ENCODE results near the gene PAPSS1. TPM values are rescaled to one million over a fixed set of nuclear protein-coding genes. Genes with fewer than 3 reads are reported as not detected.

The PAPSS1 gene
- polyA plus RNA-seq, 1 donor (not counting 4 experiments of a cell fraction or from before 2014, with no cell fraction given): 95.2 TPM

GRCh38 chr4:107743532-107743931 is 23.5 kb upstream of the PAPSS1 start:
- no peak for DNase-seq (ENCODE audit: low read depth, low spot score)
- H3K4me2 ChIP-seq (ENCODE audit: control insufficient read depth, extremely low read depth, insufficient read depth, low read depth, low read length): no peak overlapping the region
- no peak for TF ChIP-seq EZH2 (IDR thresholded peaks at IDR 0.05; ENCODE audit: low read length)
- no peak for TF ChIP-seq CTCF (optimal IDR thresholded peaks at IDR 0.05 in 1 of 3, IDR thresholded peaks at IDR 0.05 in 1 of 3, conservative IDR thresholded peaks at IDR 0.05 in 1 of 3; ENCODE audit: extremely low read depth in 1 of 3, insufficient read depth in 2 of 3, low read length in 3 of 3)
- no peaks in the 10 kb centered on the region for H3K79me2 ChIP-seq (ENCODE audit: control insufficient read depth, insufficient read depth, low read length)
- no peaks in the 10 kb centered on the region for H3K9me3 ChIP-seq (ENCODE audit: control insufficient read depth, low read depth, low read length)
- H3K27me3 ChIP-seq (ENCODE audit: control insufficient read depth, extremely low read depth, insufficient read depth, low read length): no peaks in the 10 kb centered on the region
- H3K4me1 ChIP-seq (ENCODE audit: control insufficient read depth, extremely low read depth, insufficient read depth, low read length): no peaks in the 10 kb centered on the region
- FAIRE-seq: no peak
- H3K9ac ChIP-seq (ENCODE audit: control insufficient read depth, extremely low read depth, insufficient read depth, low read length): no peak overlapping the region
- H4K20me1 ChIP-seq (ENCODE audit: control insufficient read depth, extremely low read depth, insufficient read depth, low read length): no peaks in the 10 kb centered on the region
- no peaks in the 10 kb centered on the region for H3K9me1 ChIP-seq (ENCODE audit: control insufficient read depth, extremely low read depth, insufficient read depth, low read length)
- no peaks in the 10 kb centered on the region for H3K36me3 ChIP-seq (ENCODE audit: control insufficient read depth in 2 of 2, extremely low read depth in 1 of 2, insufficient read depth in 2 of 2, low read length in 2 of 2)
- dilution Hi-C loops (cut with MboI; ENCODE audit: extremely low pct_ligation_motif_present, low sequenced_read_pairs): no loop called here
- H2AFZ ChIP-seq (ENCODE audit: control insufficient read depth, low read length): no peak overlapping the region
- H3K4me3 ChIP-seq (ENCODE audit: control insufficient read depth in 2 of 3, extremely low read depth in 1 of 3, insufficient read depth in 2 of 3, low read depth in 1 of 3, low read length in 3 of 3): no peak overlapping the region
- no peak overlapping the region for H3K27ac ChIP-seq (ENCODE audit: control insufficient read depth, insufficient read depth, low read length)

GRCh38 chr4:107742791-107743190 is 22.8 kb upstream of the PAPSS1 start:
- Histone ChIP-seq H3K4me3 (ENCODE audit: control insufficient read depth in 2 of 3, extremely low read depth in 1 of 3, insufficient read depth in 2 of 3, low read depth in 1 of 3, low read length in 3 of 3) (no peak overlapping the region), H3K27me3 (ENCODE audit: control insufficient read depth, extremely low read depth, insufficient read depth, low read length) (no peaks in the 10 kb centered on the region), H3K36me3 (ENCODE audit: control insufficient read depth in 2 of 2, extremely low read depth in 1 of 2, insufficient read depth in 2 of 2, low read length in 2 of 2) (no peaks in the 10 kb centered on the region), H3K27ac (ENCODE audit: control insufficient read depth, insufficient read depth, low read length) (no peak overlapping the region), H3K9me1 (ENCODE audit: control insufficient read depth, extremely low read depth, insufficient read depth, low read length) (no peaks in the 10 kb centered on the region), H3K4me2 (ENCODE audit: control insufficient read depth, extremely low read depth, insufficient read depth, low read depth, low read length) (no peak overlapping the region), H3K9me3 (ENCODE audit: control insufficient read depth, low read depth, low read length) (no peaks in the 10 kb centered on the region), H2AFZ (ENCODE audit: control insufficient read depth, low read length) (no peak overlapping the region), H4K20me1 (ENCODE audit: control insufficient read depth, extremely low read depth, insufficient read depth, low read length) (no peaks in the 10 kb centered on the region), H3K4me1 (ENCODE audit: control insufficient read depth, extremely low read depth, insufficient read depth, low read length) (no peaks in the 10 kb centered on the region), H3K79me2 (ENCODE audit: control insufficient read depth, insufficient read depth, low read length) (no peaks in the 10 kb centered on the region), H3K9ac (ENCODE audit: control insufficient read depth, extremely low read depth, insufficient read depth, low read length) (no peak overlapping the region)
- dilution Hi-C loops (cut with MboI; ENCODE audit: extremely low pct_ligation_motif_present, low sequenced_read_pairs): no loop called here
- FAIRE-seq (no peak), DNase-seq (ENCODE audit: low read depth, low spot score) (no peak)
- no peak for TF ChIP-seq CTCF (optimal IDR thresholded peaks at IDR 0.05 in 1 of 3, IDR thresholded peaks at IDR 0.05 in 1 of 3, conservative IDR thresholded peaks at IDR 0.05 in 1 of 3; ENCODE audit: extremely low read depth in 1 of 3, insufficient read depth in 2 of 3, low read length in 3 of 3)
- no peak for TF ChIP-seq EZH2 (IDR thresholded peaks at IDR 0.05; ENCODE audit: low read length)

Measured in keratinocyte (primary cell).